ENCODE results near the gene SHLD1.

Gene SHLD1

DNA sequence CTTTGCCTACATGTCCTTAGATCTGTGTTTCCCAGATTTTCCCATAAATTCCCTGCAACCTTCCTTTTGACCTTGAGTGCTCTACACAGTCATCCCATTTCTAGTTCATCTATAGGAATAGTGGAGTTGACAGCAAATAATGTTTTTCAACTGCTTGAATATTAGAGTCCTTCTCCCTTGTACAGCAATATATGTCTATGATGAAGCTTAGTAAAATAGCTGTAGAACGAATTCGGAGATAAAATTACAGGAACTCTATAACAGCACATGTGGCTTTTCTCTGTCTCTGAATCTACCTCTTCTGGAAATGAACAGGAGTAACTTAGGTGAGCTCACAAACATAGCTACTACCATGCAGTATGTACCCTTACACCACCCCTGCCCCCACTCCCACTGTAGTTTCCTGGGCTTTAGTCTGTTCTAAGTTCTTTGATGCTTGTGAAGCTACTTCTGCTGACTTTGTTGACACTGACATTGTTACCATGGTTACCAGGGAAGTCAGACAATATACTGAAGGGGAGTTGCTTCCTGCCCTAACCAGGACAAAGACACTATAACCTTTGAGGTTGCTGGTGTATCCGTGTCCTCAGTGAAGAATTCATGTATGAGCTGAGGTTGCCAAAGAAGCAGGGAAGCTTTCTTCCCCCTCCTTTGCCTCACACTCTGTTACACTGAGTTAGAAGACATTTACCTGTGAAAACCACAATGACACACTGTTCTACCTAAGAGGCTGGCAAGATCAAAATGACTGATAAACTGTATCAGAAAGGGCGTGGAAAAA, 35.8 kb upstream of the SHLD1 start:
- no peaks in the 10 kb centered on the region for H3K27me3 ChIP-seq
- TF ChIP-seq, protein P1, sequence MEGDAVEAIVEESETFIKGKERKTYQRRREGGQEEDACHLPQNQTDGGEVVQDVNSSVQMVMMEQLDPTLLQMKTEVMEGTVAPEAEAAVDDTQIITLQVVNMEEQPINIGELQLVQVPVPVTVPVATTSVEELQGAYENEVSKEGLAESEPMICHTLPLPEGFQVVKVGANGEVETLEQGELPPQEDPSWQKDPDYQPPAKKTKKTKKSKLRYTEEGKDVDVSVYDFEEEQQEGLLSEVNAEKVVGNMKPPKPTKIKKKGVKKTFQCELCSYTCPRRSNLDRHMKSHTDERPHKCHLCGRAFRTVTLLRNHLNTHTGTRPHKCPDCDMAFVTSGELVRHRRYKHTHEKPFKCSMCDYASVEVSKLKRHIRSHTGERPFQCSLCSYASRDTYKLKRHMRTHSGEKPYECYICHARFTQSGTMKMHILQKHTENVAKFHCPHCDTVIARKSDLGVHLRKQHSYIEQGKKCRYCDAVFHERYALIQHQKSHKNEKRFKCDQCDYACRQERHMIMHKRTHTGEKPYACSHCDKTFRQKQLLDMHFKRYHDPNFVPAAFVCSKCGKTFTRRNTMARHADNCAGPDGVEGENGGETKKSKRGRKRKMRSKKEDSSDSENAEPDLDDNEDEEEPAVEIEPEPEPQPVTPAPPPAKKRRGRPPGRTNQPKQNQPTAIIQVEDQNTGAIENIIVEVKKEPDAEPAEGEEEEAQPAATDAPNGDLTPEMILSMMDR (IDR thresholded peaks at IDR 0.05): no peak
- no peaks in the 10 kb centered on the region for H3K4me1 ChIP-seq
- no peak overlapping the region for H3K27ac ChIP-seq
- intact Hi-C loops (cut with DNase I; ENCODE audit: low total_unique reads): no loop called here
- H3K36me3 ChIP-seq: no peaks in the 10 kb centered on the region
- DNase-seq: no peak
- no peak overlapping the region for H3K4me3 ChIP-seq
- peaks cover 0 to 8% (median 8%) of the 10 kb centered on the region in 3 donors for H3K9me3 ChIP-seq

DNA sequence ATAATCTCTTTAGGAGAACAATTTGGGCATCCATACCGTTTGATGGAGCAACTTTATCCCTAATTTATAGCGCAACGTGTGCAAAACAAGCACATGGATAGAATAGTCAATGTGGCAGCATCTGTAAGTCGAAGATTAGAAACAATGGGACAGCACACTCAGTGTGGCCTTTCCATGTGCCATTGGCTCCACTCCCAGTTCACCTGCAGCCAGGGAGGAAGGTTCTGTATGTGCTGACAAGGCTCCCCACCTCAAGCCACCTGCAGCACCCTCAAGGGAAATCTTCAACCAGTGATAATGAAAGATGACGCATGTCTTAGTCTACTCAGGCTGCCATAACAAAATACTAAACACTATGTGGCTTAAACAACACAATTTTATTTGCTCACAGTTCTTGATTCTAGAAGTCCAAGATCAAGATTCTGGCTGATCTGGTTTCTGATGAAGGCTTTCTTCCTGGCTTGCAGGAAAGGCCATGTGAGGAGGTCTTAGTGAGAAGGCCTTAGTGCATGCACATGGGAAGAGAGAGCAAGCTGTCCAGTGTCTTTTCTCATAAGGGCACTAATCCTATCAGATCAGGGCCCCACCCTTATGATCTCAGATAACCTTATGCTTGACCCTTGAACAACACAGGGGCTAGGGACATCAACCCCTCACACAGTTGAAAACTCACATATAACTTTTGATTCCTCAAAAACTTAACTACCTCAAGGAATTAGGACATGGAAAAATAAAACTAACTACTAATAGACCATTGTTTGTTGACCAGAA, 34.9 kb upstream of the SHLD1 start:
- TF ChIP-seq, protein P1 (IDR thresholded peaks at IDR 0.05): no peak
- no peak for DNase-seq
- no peaks in the 10 kb centered on the region for H3K36me3 ChIP-seq
- H3K4me1 ChIP-seq: no peaks in the 10 kb centered on the region
- intact Hi-C loops (cut with DNase I; ENCODE audit: low total_unique reads): no loop called here
- no peak overlapping the region for H3K27ac ChIP-seq
- H3K9me3 ChIP-seq: peaks cover 0 to 8% (median 8%) of the 10 kb centered on the region in 3 donors
- no peak overlapping the region for H3K4me3 ChIP-seq
- no peaks in the 10 kb centered on the region for H3K27me3 ChIP-seq

DNA sequence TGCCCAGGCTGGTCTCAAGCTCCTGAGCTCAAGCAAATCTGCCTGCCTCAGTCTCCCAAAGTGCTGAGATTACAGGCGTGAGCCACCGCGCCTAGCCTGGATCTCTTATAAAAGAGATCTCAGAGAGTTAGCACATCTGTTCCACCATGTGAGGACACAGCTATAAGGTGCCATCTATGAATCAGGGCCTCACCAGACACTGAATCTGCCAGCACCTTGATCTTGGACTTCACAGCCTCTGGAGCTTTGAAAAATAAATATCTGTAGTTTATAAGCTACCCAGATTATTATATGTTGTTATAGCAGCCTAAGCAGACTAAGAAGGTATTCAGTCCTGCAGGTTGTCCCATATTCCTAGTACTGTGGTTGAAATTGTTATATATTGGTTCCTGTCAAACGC, 33.2 kb upstream of the SHLD1 start:
- no peak for DNase-seq
- TF ChIP-seq, protein P1 (IDR thresholded peaks at IDR 0.05): no peak
- no peak overlapping the region for H3K4me3 ChIP-seq
- H3K4me1 ChIP-seq: no peaks in the 10 kb centered on the region
- H3K36me3 ChIP-seq: no peaks in the 10 kb centered on the region
- intact Hi-C loops (cut with DNase I; ENCODE audit: low total_unique reads): no loop called here
- no peak overlapping the region for H3K27ac ChIP-seq
- no peaks in the 10 kb centered on the region for H3K27me3 ChIP-seq
- peaks cover 0 to 8% (median 8%) of the 10 kb centered on the region in 3 donors for H3K9me3 ChIP-seq

DNA sequence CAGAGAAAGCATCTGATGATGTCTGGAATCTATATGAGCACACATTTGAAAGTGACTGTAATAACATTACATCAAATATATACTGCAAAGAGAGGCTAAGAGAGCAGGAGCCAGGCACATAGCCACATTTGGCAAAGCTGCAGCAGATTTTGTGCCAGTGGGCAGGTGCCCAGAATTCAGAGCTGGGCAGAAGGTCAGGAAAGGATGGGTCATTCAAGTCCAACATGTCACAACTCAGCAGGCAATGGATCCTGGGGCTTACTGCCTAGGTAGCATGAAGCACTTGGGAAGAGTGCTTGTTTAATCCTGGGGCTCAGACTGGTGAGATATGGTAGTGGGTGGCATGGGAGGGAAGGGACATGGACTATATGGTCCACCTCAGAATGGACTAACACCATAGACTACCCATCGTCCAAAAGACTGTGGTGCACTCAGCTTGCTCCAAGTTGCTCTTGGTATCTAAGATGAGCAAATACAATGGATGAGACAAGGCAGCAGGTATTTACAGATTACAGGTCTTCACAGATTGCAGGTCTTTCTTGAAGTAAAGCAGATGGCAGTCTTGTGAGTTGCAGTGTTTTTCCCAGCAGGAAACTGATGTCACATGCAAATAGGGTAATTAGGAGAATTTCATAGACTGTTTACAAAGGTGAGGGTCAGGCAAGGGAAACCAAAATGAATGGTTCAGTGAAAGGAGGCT, 31.2 kb upstream of the SHLD1 start:
- H3K27ac ChIP-seq: no peak overlapping the region

DNA sequence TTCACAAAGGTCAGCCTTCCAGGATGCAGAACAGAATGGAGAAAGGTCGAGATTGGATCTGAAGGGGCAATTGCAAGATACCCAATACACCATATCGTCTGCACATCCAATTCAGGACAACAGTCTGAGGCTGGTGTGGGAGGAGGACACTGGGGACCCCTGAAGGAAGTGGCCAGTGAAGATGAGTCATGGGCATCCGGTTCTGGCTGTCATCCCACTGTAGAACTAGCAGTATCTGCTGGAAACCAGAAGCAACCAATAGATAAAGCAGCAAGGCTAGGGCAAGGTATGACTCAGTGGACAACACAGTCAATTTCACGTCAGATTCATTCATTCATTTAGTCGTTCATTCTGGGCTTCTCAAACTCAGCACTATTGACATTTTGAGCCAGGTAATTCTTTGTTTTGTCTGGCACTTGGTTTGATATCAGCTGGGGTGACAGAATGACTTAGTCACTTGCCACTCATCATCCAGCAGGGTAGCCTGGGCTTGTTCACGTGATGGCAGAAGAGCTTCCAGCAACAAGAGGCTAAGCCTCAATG, 30.3 kb upstream of the SHLD1 start:
- Histone ChIP-seq H3K9me3 (peaks cover 0 to 8% (median 7%) of the 10 kb centered on the region in 3 donors), H3K36me3 (no peaks in the 10 kb centered on the region), H3K27ac (no peak overlapping the region), H3K4me1 (no peaks in the 10 kb centered on the region), H3K27me3 (no peaks in the 10 kb centered on the region), H3K4me3 (no peak overlapping the region)
- TF ChIP-seq, protein P1 (IDR thresholded peaks at IDR 0.05): no peak
- intact Hi-C loops (cut with DNase I; ENCODE audit: low total_unique reads): no loop called here
- DNase-seq: no peak

More for the DNA sequence above, 31.2 kb upstream of the SHLD1 start:
- intact Hi-C loops (cut with DNase I; ENCODE audit: low total_unique reads): no loop called here
- Histone ChIP-seq H3K4me1 (no peaks in the 10 kb centered on the region), H3K9me3 (peaks cover 0 to 8% (median 8%) of the 10 kb centered on the region in 3 donors), H3K27me3 (no peaks in the 10 kb centered on the region), H3K36me3 (no peaks in the 10 kb centered on the region), H3K4me3 (no peak overlapping the region)
- TF ChIP-seq, protein P1 (IDR thresholded peaks at IDR 0.05): no peak
- no peak for DNase-seq
